ENCODE results near the gene ATG16L1. TPM values are rescaled to one million over a fixed set of nuclear protein-coding genes. Genes with fewer than 3 reads are reported as not detected.

ATG16L1 gene
- total RNA-seq, 1 donor from 2014 or later, result 24.8 TPM

- no peaks in the 10 kb centered on the region for H3K36me3 Mint-ChIP-seq (ENCODE audit: low read depth)
- no peak for TF ChIP-seq CTCF (IDR thresholded peaks at IDR 0.05)
- DNase-seq (ENCODE audit: low spot score), result no peak
- no peak overlapping the region for H3K27ac Mint-ChIP-seq (ENCODE audit: unreplicated experiment)
- H3K9me3 Mint-ChIP-seq (ENCODE audit: low read depth), result no peaks in the 10 kb centered on the region
- H3K4me1 Mint-ChIP-seq (ENCODE audit: low read depth), result peaks cover 8% of the 10 kb centered on the region
- no peaks in the 10 kb centered on the region for H3K27me3 Mint-ChIP-seq (ENCODE audit: low read depth)
- no peak overlapping the region for H3K4me3 Mint-ChIP-seq (ENCODE audit: unreplicated experiment)
Observed at GRCh38 chr2:233235977-233236376, 15.5 kb upstream of the ATG16L1 start.

DNA sequence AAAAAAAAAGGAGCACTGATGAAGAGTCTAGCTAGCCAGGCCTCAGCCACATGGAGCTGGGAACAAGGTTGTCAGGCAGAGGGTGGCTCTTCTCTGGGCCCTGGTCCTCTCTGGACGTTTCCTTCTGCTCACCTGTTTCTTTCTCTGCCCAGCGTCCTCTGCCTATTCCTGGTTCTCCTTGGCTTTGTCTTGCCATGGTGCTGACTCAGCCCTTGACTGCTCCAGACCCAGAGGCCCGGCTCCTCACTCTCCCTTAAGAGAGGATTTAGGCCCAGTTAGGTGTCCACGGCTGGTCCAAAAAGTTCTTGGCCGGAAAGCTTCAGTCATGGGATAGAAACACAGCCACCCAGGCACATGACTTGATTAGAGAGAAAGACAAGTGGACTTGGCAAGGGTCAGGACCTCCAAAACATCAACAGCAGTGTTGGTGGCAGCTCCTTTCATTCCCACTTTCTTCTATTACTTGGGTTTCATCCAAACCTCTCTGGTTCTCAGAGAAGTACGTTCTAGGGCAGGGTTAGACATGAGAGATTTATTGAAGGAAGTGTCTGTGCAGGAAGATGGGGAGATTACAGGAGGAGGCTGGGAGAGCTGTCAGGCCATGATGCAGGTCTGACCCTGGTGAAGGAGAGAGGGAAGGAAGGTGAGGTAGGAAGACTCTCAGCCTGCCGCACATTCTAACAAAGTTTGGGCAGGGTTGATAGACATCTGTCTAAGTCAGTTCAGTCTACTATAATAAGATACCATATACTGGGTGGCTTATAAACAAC lies 14.5 kb upstream of the ATG16L1 start:
- H3K36me3 Mint-ChIP-seq (ENCODE audit: low read depth), result no peaks in the 10 kb centered on the region
- TF ChIP-seq CTCF (IDR thresholded peaks at IDR 0.05), result no peak

GRCh38 chr2:233240897-233241296 lies 10.6 kb upstream of the ATG16L1 start:
- Mint-ChIP-seq H3K27ac (ENCODE audit: unreplicated experiment) (no peak overlapping the region), H3K4me3 (ENCODE audit: unreplicated experiment) (no peak overlapping the region), H3K36me3 (ENCODE audit: low read depth) (no peaks in the 10 kb centered on the region), H3K4me1 (ENCODE audit: low read depth) (no peaks in the 10 kb centered on the region), H3K9me3 (ENCODE audit: low read depth) (no peaks in the 10 kb centered on the region), H3K27me3 (ENCODE audit: low read depth) (no peaks in the 10 kb centered on the region)
- no peak for TF ChIP-seq CTCF (IDR thresholded peaks at IDR 0.05)
- no peak for DNase-seq (ENCODE audit: low spot score)

More for the DNA sequence above, 14.5 kb upstream of the ATG16L1 start:
- H3K4me1 Mint-ChIP-seq (ENCODE audit: low read depth), result peaks cover 8% of the 10 kb centered on the region
- no peaks in the 10 kb centered on the region for H3K27me3 Mint-ChIP-seq (ENCODE audit: low read depth)
- no peak for DNase-seq (ENCODE audit: low spot score)
- H3K27ac Mint-ChIP-seq (ENCODE audit: unreplicated experiment), result no peak overlapping the region
- H3K4me3 Mint-ChIP-seq (ENCODE audit: unreplicated experiment), result no peak overlapping the region
- H3K9me3 Mint-ChIP-seq (ENCODE audit: low read depth), result no peaks in the 10 kb centered on the region

- Mint-ChIP-seq H3K9me3 (ENCODE audit: low read depth) (no peaks in the 10 kb centered on the region), H3K36me3 (ENCODE audit: low read depth) (no peaks in the 10 kb centered on the region), H3K4me1 (ENCODE audit: low read depth) (no peaks in the 10 kb centered on the region)
Observed at GRCh38 chr2:233241803-233242202, 9.7 kb upstream of the ATG16L1 start.

More at GRCh38 chr2:233241803-233242202, 9.7 kb upstream of the ATG16L1 start:
- Mint-ChIP-seq H3K4me3 (ENCODE audit: unreplicated experiment) (no peak overlapping the region), H3K27me3 (ENCODE audit: low read depth) (no peaks in the 10 kb centered on the region), H3K27ac (ENCODE audit: unreplicated experiment) (no peak overlapping the region)
- TF ChIP-seq CTCF (IDR thresholded peaks at IDR 0.05), result no peak
- DNase-seq (ENCODE audit: low spot score), result no peak

Data from chondrocyte (in vitro differentiated cells).